ENCODE measurements around the gene BTBD9. TPM values are rescaled to one million over a fixed set of nuclear protein-coding genes. Genes with fewer than 3 reads are reported as not detected.

BTBD9 gene
- total RNA-seq, 1 donor from 2014 or later = 49.7 TPM

DNA sequence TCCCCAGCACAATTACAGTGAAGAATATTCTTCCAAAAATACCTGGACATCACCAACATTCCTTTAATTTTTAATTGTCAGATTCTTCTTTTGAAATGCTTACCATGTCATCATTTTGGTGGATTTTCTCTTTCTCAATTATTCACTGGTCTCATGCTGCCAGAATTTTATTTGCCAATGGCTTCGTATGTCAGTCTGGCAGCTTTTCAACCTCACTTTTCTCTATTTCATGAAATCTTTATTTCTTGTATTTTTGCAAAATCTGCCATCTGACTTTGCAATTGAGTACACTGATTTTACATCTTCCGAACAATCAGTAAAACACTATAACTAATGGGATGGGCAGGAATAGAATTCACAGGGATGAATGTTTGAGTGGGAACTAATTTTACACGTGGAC lies 84.1 kb downstream of the BTBD9 start:
- TF ChIP-seq, protein P1, sequence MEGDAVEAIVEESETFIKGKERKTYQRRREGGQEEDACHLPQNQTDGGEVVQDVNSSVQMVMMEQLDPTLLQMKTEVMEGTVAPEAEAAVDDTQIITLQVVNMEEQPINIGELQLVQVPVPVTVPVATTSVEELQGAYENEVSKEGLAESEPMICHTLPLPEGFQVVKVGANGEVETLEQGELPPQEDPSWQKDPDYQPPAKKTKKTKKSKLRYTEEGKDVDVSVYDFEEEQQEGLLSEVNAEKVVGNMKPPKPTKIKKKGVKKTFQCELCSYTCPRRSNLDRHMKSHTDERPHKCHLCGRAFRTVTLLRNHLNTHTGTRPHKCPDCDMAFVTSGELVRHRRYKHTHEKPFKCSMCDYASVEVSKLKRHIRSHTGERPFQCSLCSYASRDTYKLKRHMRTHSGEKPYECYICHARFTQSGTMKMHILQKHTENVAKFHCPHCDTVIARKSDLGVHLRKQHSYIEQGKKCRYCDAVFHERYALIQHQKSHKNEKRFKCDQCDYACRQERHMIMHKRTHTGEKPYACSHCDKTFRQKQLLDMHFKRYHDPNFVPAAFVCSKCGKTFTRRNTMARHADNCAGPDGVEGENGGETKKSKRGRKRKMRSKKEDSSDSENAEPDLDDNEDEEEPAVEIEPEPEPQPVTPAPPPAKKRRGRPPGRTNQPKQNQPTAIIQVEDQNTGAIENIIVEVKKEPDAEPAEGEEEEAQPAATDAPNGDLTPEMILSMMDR (IDR thresholded peaks at IDR 0.05) = no peak
- no peaks in the 10 kb centered on the region for H3K36me3 ChIP-seq
- intact Hi-C loops (cut with DNase I) = no loop called here
- no peak overlapping the region for H3K27ac ChIP-seq
- H3K4me1 ChIP-seq = no peaks in the 10 kb centered on the region
- no peaks in the 10 kb centered on the region for H3K9me3 ChIP-seq
- H3K27me3 ChIP-seq (ENCODE audit: low read depth) = no peaks in the 10 kb centered on the region
- no peak overlapping the region for H3K4me3 ChIP-seq
- no peak for DNase-seq
- no peak for ATAC-seq

DNA sequence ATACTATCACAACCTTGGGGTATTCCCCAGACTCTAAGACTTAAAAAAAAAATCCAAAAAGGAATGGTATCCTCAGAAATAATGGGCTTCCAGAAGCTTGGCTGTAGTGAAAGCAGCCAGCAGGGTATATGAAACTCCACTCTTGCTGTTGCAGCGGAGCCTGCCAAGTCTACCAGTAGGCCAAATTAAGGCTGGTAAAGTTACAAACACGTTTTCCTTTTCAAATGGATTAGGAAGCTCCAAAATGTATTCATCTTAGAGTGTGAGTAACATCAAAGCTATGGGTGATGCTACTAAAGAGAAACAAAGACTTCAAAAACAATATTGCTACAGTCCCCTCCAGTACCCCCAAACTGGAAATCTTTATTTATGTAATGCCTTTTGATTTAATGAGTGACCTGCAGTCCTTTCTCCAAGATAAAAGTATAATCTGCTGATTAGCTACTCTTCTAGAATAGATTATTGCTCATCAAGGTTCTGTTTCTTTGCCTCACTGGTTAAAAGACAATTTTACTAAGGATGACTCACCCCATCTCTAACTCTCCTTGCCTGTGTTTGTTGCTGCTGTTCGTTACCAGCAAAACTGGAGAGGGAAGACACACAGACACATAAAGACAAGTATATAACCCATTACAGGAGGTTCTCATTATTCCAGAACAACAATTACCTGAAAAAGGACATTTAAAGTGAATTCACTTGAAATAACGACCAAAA lies 84.9 kb downstream of the BTBD9 start:
- H3K36me3 ChIP-seq = no peaks in the 10 kb centered on the region
- DNase-seq = no peak
- no peaks in the 10 kb centered on the region for H3K27me3 ChIP-seq (ENCODE audit: low read depth)
- ATAC-seq = no peak
- no peak overlapping the region for H3K4me3 ChIP-seq
- no peaks in the 10 kb centered on the region for H3K4me1 ChIP-seq
- no peak overlapping the region for H3K27ac ChIP-seq
- H3K9me3 ChIP-seq = no peaks in the 10 kb centered on the region
- TF ChIP-seq, protein P1 (IDR thresholded peaks at IDR 0.05) = no peak
- intact Hi-C loops (cut with DNase I) = no loop called here

DNA sequence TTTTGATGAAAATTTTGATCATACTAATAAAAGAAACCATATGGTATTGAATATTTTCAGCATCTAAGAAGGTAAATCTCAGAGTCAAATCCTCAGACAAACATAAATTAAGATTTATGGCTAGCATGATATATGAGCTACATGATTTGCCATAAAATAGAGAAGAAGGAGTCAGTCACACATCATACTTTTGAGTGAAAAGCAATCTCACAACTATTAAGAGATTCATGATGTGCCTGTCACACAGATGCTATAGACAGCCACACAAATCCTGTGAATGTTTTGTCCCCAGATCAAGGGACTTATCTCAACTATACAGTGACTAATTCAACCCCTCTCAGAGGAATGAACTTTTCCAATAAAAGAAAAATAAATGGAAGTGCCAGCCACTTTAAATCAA lies 85.7 kb downstream of the BTBD9 start:
- no peaks in the 10 kb centered on the region for H3K27me3 ChIP-seq (ENCODE audit: low read depth)
- TF ChIP-seq, protein P1 (IDR thresholded peaks at IDR 0.05) = no peak
- intact Hi-C loops (cut with DNase I) = no loop called here
- H3K9me3 ChIP-seq = no peaks in the 10 kb centered on the region
- H3K27ac ChIP-seq = no peak overlapping the region
- H3K4me3 ChIP-seq = no peak overlapping the region
- no peaks in the 10 kb centered on the region for H3K36me3 ChIP-seq
- no peaks in the 10 kb centered on the region for H3K4me1 ChIP-seq
- ATAC-seq = no peak
- DNase-seq = no peak

DNA sequence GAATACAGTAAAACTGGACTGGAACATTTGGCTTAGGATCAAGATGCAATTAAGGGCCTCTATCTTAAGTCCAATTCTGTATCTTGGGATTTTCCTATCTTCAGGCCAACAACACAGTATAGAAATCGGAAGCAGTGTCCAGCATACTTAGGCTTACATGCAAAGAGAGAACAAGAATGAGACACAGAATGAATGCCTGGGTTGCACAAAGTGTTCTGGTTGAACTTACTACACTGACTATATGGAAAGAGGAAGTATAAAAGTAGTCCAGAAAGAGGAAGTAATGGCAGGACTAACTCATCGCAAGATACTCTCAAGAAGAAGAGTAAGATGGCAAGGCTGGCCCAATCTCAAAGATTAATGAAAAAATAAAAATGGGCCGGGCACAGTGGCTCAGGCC lies 87.6 kb downstream of the BTBD9 start:
- TF ChIP-seq, protein P1 (IDR thresholded peaks at IDR 0.05) = no peak
- H3K36me3 ChIP-seq = no peaks in the 10 kb centered on the region
- H3K27me3 ChIP-seq (ENCODE audit: low read depth) = no peaks in the 10 kb centered on the region
- no peaks in the 10 kb centered on the region for H3K9me3 ChIP-seq
- H3K4me1 ChIP-seq = no peaks in the 10 kb centered on the region
- H3K27ac ChIP-seq = no peak overlapping the region
- no peak overlapping the region for H3K4me3 ChIP-seq
- peak; percentile 64 to 82 for ATAC-seq
- DNase-seq = no peak
- intact Hi-C loops (cut with DNase I) = no loop called here

DNA sequence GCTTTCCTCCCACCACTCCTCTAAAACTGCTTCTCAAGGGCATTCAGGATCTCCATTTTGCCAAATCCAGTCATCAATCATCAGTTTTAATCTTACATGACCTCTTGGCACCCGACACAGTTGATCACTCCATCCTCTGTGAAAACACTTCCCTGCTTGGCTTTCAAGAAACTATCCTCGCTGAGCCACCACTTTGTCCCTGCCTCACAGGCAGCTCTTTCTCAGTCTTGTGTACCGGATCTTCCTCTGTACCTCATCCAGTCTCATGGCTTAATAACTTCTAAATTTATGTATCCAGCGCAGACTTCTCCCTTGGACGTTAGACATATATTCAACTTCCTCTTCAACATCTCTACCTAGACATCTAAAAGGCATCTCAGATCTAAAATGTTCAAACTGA lies 89.9 kb downstream of the BTBD9 start:
- no peaks in the 10 kb centered on the region for H3K27me3 ChIP-seq (ENCODE audit: low read depth)
- H3K27ac ChIP-seq = no peak overlapping the region
- TF ChIP-seq, protein P1 (IDR thresholded peaks at IDR 0.05) = no peak
- H3K4me3 ChIP-seq = no peak overlapping the region
- no peaks in the 10 kb centered on the region for H3K9me3 ChIP-seq
- no peaks in the 10 kb centered on the region for H3K36me3 ChIP-seq
- ATAC-seq = no peak
- DNase-seq = no peak
- H3K4me1 ChIP-seq = no peaks in the 10 kb centered on the region
- intact Hi-C loops (cut with DNase I) = no loop called here
